Effector memory CD4-positive, alpha-beta T cell (primary cell): Measurements from ENCODE around the gene RUNDC3A.

Source experiments
- DNase-seq, 3 donors: peaks; one replicate each; pipeline ENCODE4 v3.0.0-alpha.2; 2020
- H3K27ac ChIP-seq: 2 replicates; pipeline ENCODE4 v1.7.0; 2013; ENCODE audit warnings: mild to moderate bottlenecking, low read length, moderate library complexity; ENCODE audit not compliant: insufficient read depth, poor library complexity, severe bottlenecking
- H3K27me3 ChIP-seq: replicated peaks from 2 replicates; pipeline ENCODE4 v1.7.0; 2013; ENCODE audit warnings: mild to moderate bottlenecking, low read length; ENCODE audit not compliant: insufficient read depth, control insufficient read depth, poor library complexity, severe bottlenecking
- H3K36me3 ChIP-seq: 2 replicates; pipeline ENCODE4 v1.7.0; 2013; ENCODE audit warnings: mild to moderate bottlenecking, low read length, moderate library complexity; ENCODE audit not compliant: control insufficient read depth, insufficient read depth
- H3K4me1 ChIP-seq: 2 replicates; pipeline ENCODE4 v1.7.0; 2013; ENCODE audit warnings: low read length, mild to moderate bottlenecking; ENCODE audit not compliant: control insufficient read depth, insufficient read depth, poor library complexity, severe bottlenecking
- H3K4me3 ChIP-seq: 2 replicates; pipeline ENCODE4 v1.7.0; 2013; ENCODE audit warnings: low read length, low read depth, mild to moderate bottlenecking; ENCODE audit not compliant: insufficient read depth, poor library complexity, severe bottlenecking
- H3K9me3 ChIP-seq: 2 replicates; pipeline ENCODE4 v1.7.0; 2013; ENCODE audit warnings: mild to moderate bottlenecking, low read length, moderate library complexity; ENCODE audit not compliant: control insufficient read depth

RUNDC3A gene

GRCh38 chr17:44269535-44270240 is 38.7 kb upstream of the RUNDC3A start:
- Histone ChIP-seq H3K4me3 (no peak overlapping the region), H3K9me3 (no peaks in the 10 kb centered on the region), H3K27me3 (no peaks in the 10 kb centered on the region), H3K4me1 (no peaks in the 10 kb centered on the region), H3K36me3 (no peaks in the 10 kb centered on the region), H3K27ac (no peak overlapping the region)
- DNase-seq, result no peak

- Histone ChIP-seq H3K4me3 (no peak overlapping the region), H3K36me3 (no peaks in the 10 kb centered on the region), H3K9me3 (no peaks in the 10 kb centered on the region), H3K27me3 (no peaks in the 10 kb centered on the region), H3K4me1 (no peaks in the 10 kb centered on the region), H3K27ac (no peak overlapping the region)
- DNase-seq, result no peak
These were observed 36.0 kb upstream of the RUNDC3A start for GRCh38 chr17:44272321-44272951.

- H3K9me3 ChIP-seq, result no peaks in the 10 kb centered on the region
- no peak overlapping the region for H3K4me3 ChIP-seq
- H3K36me3 ChIP-seq, result no peaks in the 10 kb centered on the region
- no peaks in the 10 kb centered on the region for H3K4me1 ChIP-seq
- H3K27ac ChIP-seq, result no peak overlapping the region
- no peaks in the 10 kb centered on the region for H3K27me3 ChIP-seq
- DNase-seq, result no peak
These were observed 35.4 kb upstream of the RUNDC3A start for GRCh38 chr17:44272954-44273353.

GRCh38 chr17:44273607-44274006 is 34.8 kb upstream of the RUNDC3A start:
- no peaks in the 10 kb centered on the region for H3K9me3 ChIP-seq
- no peak overlapping the region for H3K4me3 ChIP-seq
- no peaks in the 10 kb centered on the region for H3K36me3 ChIP-seq
- no peaks in the 10 kb centered on the region for H3K4me1 ChIP-seq
- H3K27ac ChIP-seq, result no peak overlapping the region
- no peak for DNase-seq
- no peaks in the 10 kb centered on the region for H3K27me3 ChIP-seq

- H3K9me3 ChIP-seq, result no peaks in the 10 kb centered on the region
- H3K36me3 ChIP-seq, result no peaks in the 10 kb centered on the region
- H3K4me1 ChIP-seq, result no peaks in the 10 kb centered on the region
- H3K4me3 ChIP-seq, result no peak overlapping the region
- H3K27me3 ChIP-seq, result no peaks in the 10 kb centered on the region
- H3K27ac ChIP-seq, result no peak overlapping the region
- DNase-seq, result no peak
These were observed 30.4 kb upstream of the RUNDC3A start for GRCh38 chr17:44277976-44278375.

GRCh38 chr17:44279346-44279665 is 29.1 kb upstream of the RUNDC3A start:
- no peak overlapping the region for H3K27ac ChIP-seq
- H3K4me1 ChIP-seq, result no peaks in the 10 kb centered on the region
- DNase-seq, result no peak
- H3K9me3 ChIP-seq, result no peaks in the 10 kb centered on the region
- H3K36me3 ChIP-seq, result no peaks in the 10 kb centered on the region
- no peak overlapping the region for H3K4me3 ChIP-seq
- H3K27me3 ChIP-seq, result no peaks in the 10 kb centered on the region

GRCh38 chr17:44279666-44280391 is 28.6 kb upstream of the RUNDC3A start:
- no peaks in the 10 kb centered on the region for H3K36me3 ChIP-seq
- H3K4me1 ChIP-seq, result no peaks in the 10 kb centered on the region
- no peaks in the 10 kb centered on the region for H3K27me3 ChIP-seq
- peak in 1 of 3 donors; percentile 9 for DNase-seq
- no peak overlapping the region for H3K4me3 ChIP-seq
- H3K27ac ChIP-seq, result no peak overlapping the region
- H3K9me3 ChIP-seq, result no peaks in the 10 kb centered on the region

GRCh38 chr17:44280392-44280937 is 27.9 kb upstream of the RUNDC3A start:
- Histone ChIP-seq H3K4me1 (no peaks in the 10 kb centered on the region), H3K27ac (no peak overlapping the region), H3K4me3 (no peak overlapping the region), H3K27me3 (no peaks in the 10 kb centered on the region), H3K9me3 (no peaks in the 10 kb centered on the region), H3K36me3 (no peaks in the 10 kb centered on the region)
- no peak for DNase-seq

- no peak overlapping the region for H3K27ac ChIP-seq
- H3K4me3 ChIP-seq, result no peak overlapping the region
- H3K36me3 ChIP-seq, result no peaks in the 10 kb centered on the region
- H3K4me1 ChIP-seq, result no peaks in the 10 kb centered on the region
- no peaks in the 10 kb centered on the region for H3K27me3 ChIP-seq
- DNase-seq, result no peak
- no peaks in the 10 kb centered on the region for H3K9me3 ChIP-seq
These were observed 26.8 kb upstream of the RUNDC3A start for GRCh38 chr17:44281570-44281969.

- DNase-seq, result no peak
- H3K4me1 ChIP-seq, result no peaks in the 10 kb centered on the region
- no peak overlapping the region for H3K27ac ChIP-seq
- no peaks in the 10 kb centered on the region for H3K36me3 ChIP-seq
- no peaks in the 10 kb centered on the region for H3K9me3 ChIP-seq
- H3K4me3 ChIP-seq, result no peak overlapping the region
- no peaks in the 10 kb centered on the region for H3K27me3 ChIP-seq
These were observed 26.1 kb upstream of the RUNDC3A start for GRCh38 chr17:44282264-44282663.
